Endodermal cell (in vitro differentiated cells): Measurements from ENCODE around the gene DCDC2. TPM values are rescaled to one million over a fixed set of nuclear protein-coding genes. Genes with fewer than 3 reads are reported as not detected.

Experiments
- DNase-seq: peaks from one replicate; pipeline ENCODE4 v3.0.0-alpha.2; 2017
- H3K27ac ChIP-seq: 2 replicates; pipeline ENCODE4 v1.5.1; 2013; ENCODE audit warnings: mild to moderate bottlenecking, low read depth, low read length, moderate library complexity
- H3K27me3 ChIP-seq: 2 replicates; pipeline ENCODE4 v1.6.1; 2013; ENCODE audit warnings: mild to moderate bottlenecking, low read length, moderate library complexity; ENCODE audit not compliant: insufficient read depth, control insufficient read depth, poor library complexity, severe bottlenecking
- H3K36me3 ChIP-seq: 2 replicates; pipeline ENCODE4 v1.7.0; 2013; ENCODE audit warnings: mild to moderate bottlenecking, low read length, moderate library complexity; ENCODE audit not compliant: control insufficient read depth, insufficient read depth
- H3K4me1 ChIP-seq: one replicate; pipeline ENCODE4 v1.7.0; 2013; ENCODE audit warnings: low read length; ENCODE audit not compliant: control insufficient read depth, insufficient read depth
- H3K4me3 ChIP-seq: 2 replicates; pipeline ENCODE4 v1.5.1; 2013; ENCODE audit warnings: mild to moderate bottlenecking, low read length, moderate library complexity
- H3K9ac ChIP-seq: 2 replicates; pipeline ENCODE4 v1.6.1; 2013; ENCODE audit warnings: mild to moderate bottlenecking, low read length, moderate library complexity; ENCODE audit not compliant: poor library complexity, severe bottlenecking; ENCODE audit errors: extremely low read depth
- H3K9me3 ChIP-seq: 2 replicates; pipeline ENCODE4 v1.6.1; 2013; ENCODE audit warnings: mild to moderate bottlenecking, low read length, moderate library complexity; ENCODE audit not compliant: control insufficient read depth
- H3K27ac Mint-ChIP-seq: 2 replicates; pipeline ENCODE4 v1.8.0; 2020; ENCODE audit warnings: mixed read lengths
- H3K27me3 Mint-ChIP-seq: 2 replicates; pipeline ENCODE4 v1.8.0; 2021; ENCODE audit warnings: mild to moderate bottlenecking, mixed read lengths; ENCODE audit not compliant: insufficient read depth
- H3K36me3 Mint-ChIP-seq: 2 replicates; pipeline ENCODE4 v1.8.0; 2020; ENCODE audit warnings: low read depth, mixed read lengths
- H3K4me1 Mint-ChIP-seq: 2 replicates; pipeline ENCODE4 v1.8.0; 2020; ENCODE audit warnings: mixed read lengths
- H3K4me3 Mint-ChIP-seq: 2 replicates; pipeline ENCODE4 v1.8.0; 2020; ENCODE audit warnings: mild to moderate bottlenecking, moderate library complexity, mixed read lengths
- H3K9me3 Mint-ChIP-seq: 2 replicates; pipeline ENCODE4 v1.8.0; 2020; ENCODE audit warnings: mild to moderate bottlenecking, mixed read lengths
- CTCF ChIP-seq: fragments of 200-600 bp; sonication (generic); conservative IDR thresholded peaks from 2 replicates; pipeline ENCODE4 v1.5.0; 2021; ENCODE audit warnings: antibody characterized with exemption, mild to moderate bottlenecking
- WGBS, 2 experiments: methylation state at CpG; one replicate each; pipeline versions ENCODE4 v1.1.5 to v1.1.7; 2013; ENCODE audit warnings: missing lambda C conversion rate in 2 of 2, mixed read lengths in 1 of 2; ENCODE audit not compliant: insufficient coverage in 1 of 2, insufficient read length in 1 of 2; 5-methylcytosine and 5-hydroxymethylcytosine counted together
- total RNA-seq, 2 donors: library from RNA; stranded (reverse); fragmentation: NEBNext Ultra II Directional in 1 of 2; extraction: Animal tissue kit (Norgen Biotek cat#: 25700) in 1 of 2; gene quantifications; 2 replicates in 1 of 2; 3 replicates in 1 of 2; pipeline ENCODE4 v1.2.1, GENCODE V29; 2021

DCDC2 gene
- total RNA-seq, 2 donors from 2014 or later: 0.49 to 1.4 TPM

- no peak for TF ChIP-seq CTCF
- H3K9me3 ChIP-seq: no peaks in the 10 kb centered on the region
- no peaks in the 10 kb centered on the region for H3K9me3 Mint-ChIP-seq
- 72 to 76% methylated on average over 2 of the region's 2 CpGs for WGBS, 2 experiments
- no peak overlapping the region for H3K4me3 ChIP-seq
- no peak overlapping the region for H3K27ac ChIP-seq
- no peaks in the 10 kb centered on the region for H3K27me3 ChIP-seq
- no peaks in the 10 kb centered on the region for H3K36me3 Mint-ChIP-seq
- H3K27me3 Mint-ChIP-seq: no peaks in the 10 kb centered on the region
- no peak overlapping the region for H3K27ac Mint-ChIP-seq
- H3K4me1 ChIP-seq: peaks cover 7% of the 10 kb centered on the region
- no peaks in the 10 kb centered on the region for H3K36me3 ChIP-seq
- H3K4me1 Mint-ChIP-seq: peaks cover 28% of the 10 kb centered on the region
- no peak for DNase-seq
- no peak overlapping the region for H3K4me3 Mint-ChIP-seq
- H3K9ac ChIP-seq: no peak overlapping the region
These were observed 129.7 kb downstream of the DCDC2 start for GRCh38 chr6:24228123-24228522.

- Histone ChIP-seq H3K36me3 (no peaks in the 10 kb centered on the region), H3K4me1 (peaks cover 7% of the 10 kb centered on the region), H3K4me3 (no peak overlapping the region), H3K9me3 (no peaks in the 10 kb centered on the region), H3K9ac (no peak overlapping the region), H3K27ac (no peak overlapping the region), H3K27me3 (no peaks in the 10 kb centered on the region)
- H3K4me1 Mint-ChIP-seq: peaks cover 28% of the 10 kb centered on the region
- H3K27me3 Mint-ChIP-seq: no peaks in the 10 kb centered on the region
- H3K4me3 Mint-ChIP-seq: no peak overlapping the region
- H3K27ac Mint-ChIP-seq: no peak overlapping the region
- DNase-seq: peak; percentile 73
- no peaks in the 10 kb centered on the region for H3K9me3 Mint-ChIP-seq
- TF ChIP-seq CTCF: no peak
- H3K36me3 Mint-ChIP-seq: no peaks in the 10 kb centered on the region
- WGBS, 2 experiments: 51 to 69% methylated on average over 2 to 4 of the region's 4 CpGs
These were observed 130.3 kb downstream of the DCDC2 start for GRCh38 chr6:24227556-24227955.

- Histone ChIP-seq H3K9ac (no peak overlapping the region), H3K36me3 (no peaks in the 10 kb centered on the region), H3K4me3 (no peak overlapping the region), H3K9me3 (no peaks in the 10 kb centered on the region), H3K27ac (no peak overlapping the region), H3K27me3 (no peaks in the 10 kb centered on the region), H3K4me1 (peaks cover 7% of the 10 kb centered on the region)
- H3K36me3 Mint-ChIP-seq: no peaks in the 10 kb centered on the region
- TF ChIP-seq CTCF: no peak
- H3K27me3 Mint-ChIP-seq: no peaks in the 10 kb centered on the region
- WGBS, 2 experiments: 98 to 100% methylated on average over 2 to 3 of the region's 3 CpGs
- H3K4me3 Mint-ChIP-seq: no peak overlapping the region
- no peaks in the 10 kb centered on the region for H3K9me3 Mint-ChIP-seq
- peaks cover 28% of the 10 kb centered on the region for H3K4me1 Mint-ChIP-seq
- no peak for DNase-seq
- H3K27ac Mint-ChIP-seq: no peak overlapping the region
These were observed 131.3 kb downstream of the DCDC2 start for GRCh38 chr6:24226541-24226940.
